ENCODE data around the gene NDUFC2.

NDUFC2 gene

DNA sequence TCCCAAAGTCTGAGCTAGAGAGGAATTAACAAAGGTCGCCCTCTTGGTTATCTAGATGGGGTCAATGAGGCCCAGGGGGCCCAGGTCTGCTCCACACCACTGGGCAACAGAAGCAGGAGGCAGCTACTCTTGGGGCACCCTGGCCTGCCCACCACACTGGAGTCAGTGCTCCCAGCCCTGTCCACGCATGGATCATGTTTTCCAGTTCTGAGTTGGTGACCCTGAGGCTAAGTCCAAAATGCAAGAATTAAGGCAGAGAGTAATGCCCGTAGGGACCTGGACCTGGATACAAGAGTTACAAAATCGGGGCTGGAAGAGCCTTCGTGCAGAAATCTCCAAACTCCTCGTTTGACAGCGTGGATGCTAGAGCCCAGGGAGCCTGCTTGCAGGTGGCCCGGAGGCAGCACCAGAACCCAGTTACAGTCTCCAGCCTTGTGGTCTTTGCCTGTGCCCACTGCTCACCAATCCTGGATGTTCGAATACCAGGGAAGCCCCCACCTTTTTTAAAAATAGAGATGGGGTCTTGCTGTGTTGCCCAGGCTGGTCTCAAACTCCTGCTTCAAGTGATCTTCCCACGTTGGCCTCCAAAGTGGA is 22.1 kb downstream of the NDUFC2 start:
- Histone ChIP-seq H3K27me3 (ENCODE audit: insufficient read depth, poor library complexity, severe bottlenecking) (no peaks in the 10 kb centered on the region), H3K4me1 (ENCODE audit: insufficient read depth, poor library complexity, severe bottlenecking) (no peaks in the 10 kb centered on the region), H3K9me3 (ENCODE audit: severe bottlenecking) (no peaks in the 10 kb centered on the region), H3K36me3 (ENCODE audit: low read depth) (no peaks in the 10 kb centered on the region), H3K4me3 (ENCODE audit: severe bottlenecking) (no peak overlapping the region), H3K27ac (ENCODE audit: poor library complexity, severe bottlenecking) (no peak overlapping the region)
- ATAC-seq (ENCODE audit: low read depth) (no peak), DNase-seq (ENCODE audit: low spot score) (no peak)
- TF ChIP-seq, protein P1, sequence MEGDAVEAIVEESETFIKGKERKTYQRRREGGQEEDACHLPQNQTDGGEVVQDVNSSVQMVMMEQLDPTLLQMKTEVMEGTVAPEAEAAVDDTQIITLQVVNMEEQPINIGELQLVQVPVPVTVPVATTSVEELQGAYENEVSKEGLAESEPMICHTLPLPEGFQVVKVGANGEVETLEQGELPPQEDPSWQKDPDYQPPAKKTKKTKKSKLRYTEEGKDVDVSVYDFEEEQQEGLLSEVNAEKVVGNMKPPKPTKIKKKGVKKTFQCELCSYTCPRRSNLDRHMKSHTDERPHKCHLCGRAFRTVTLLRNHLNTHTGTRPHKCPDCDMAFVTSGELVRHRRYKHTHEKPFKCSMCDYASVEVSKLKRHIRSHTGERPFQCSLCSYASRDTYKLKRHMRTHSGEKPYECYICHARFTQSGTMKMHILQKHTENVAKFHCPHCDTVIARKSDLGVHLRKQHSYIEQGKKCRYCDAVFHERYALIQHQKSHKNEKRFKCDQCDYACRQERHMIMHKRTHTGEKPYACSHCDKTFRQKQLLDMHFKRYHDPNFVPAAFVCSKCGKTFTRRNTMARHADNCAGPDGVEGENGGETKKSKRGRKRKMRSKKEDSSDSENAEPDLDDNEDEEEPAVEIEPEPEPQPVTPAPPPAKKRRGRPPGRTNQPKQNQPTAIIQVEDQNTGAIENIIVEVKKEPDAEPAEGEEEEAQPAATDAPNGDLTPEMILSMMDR (IDR thresholded peaks at IDR 0.05; ENCODE audit: poor library complexity, severe bottlenecking), result no peak

DNA sequence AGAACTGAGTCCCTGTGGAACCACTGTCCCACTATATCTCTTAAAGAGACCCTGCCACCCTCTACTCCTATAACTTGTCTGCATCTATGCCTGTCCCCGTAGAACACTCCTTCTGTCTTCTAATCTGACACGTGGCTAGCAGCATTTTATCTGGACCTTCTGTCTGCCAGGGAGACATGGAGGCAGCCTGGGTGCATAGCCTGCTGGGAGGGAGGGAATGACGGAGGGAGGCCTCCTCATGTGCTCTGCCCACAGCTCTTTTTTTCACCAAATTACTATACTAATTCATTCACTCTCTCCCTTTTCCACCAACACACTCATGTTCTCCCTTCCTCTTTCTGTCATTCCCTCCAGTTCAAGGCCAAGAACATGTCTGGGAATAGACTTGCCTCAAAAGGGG is 23.6 kb downstream of the NDUFC2 start:
- no peaks in the 10 kb centered on the region for H3K36me3 ChIP-seq (ENCODE audit: low read depth)
- H3K9me3 ChIP-seq (ENCODE audit: severe bottlenecking), result no peaks in the 10 kb centered on the region
- ATAC-seq (ENCODE audit: low read depth) (no peak), DNase-seq (ENCODE audit: low spot score) (no peak)
- no peak overlapping the region for H3K4me3 ChIP-seq (ENCODE audit: severe bottlenecking)
- no peak overlapping the region for H3K27ac ChIP-seq (ENCODE audit: poor library complexity, severe bottlenecking)
- TF ChIP-seq, protein P1 (IDR thresholded peaks at IDR 0.05; ENCODE audit: poor library complexity, severe bottlenecking), result no peak
- no peaks in the 10 kb centered on the region for H3K27me3 ChIP-seq (ENCODE audit: insufficient read depth, poor library complexity, severe bottlenecking)
- H3K4me1 ChIP-seq (ENCODE audit: insufficient read depth, poor library complexity, severe bottlenecking), result peaks cover 9% of the 10 kb centered on the region

DNA sequence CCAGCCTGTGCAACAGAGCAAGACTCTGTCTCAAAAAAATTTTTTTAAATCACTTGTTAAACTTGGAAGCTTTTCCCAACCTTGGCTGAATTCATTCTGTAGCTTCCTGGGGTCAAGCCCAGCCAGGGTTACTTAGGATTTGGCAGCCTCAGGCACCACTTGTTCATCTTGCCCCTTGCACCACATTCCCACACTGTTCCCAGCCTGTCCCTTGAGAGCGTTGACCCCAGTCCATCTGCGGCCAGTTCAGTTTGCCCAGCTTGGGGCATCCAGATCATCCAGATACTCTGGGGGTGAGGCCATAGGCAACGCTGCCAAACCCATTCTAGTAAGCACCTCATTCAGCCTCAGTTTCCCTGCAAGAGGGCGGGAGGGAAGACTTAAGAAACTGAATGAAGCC is 24.7 kb downstream of the NDUFC2 start:
- Histone ChIP-seq H3K4me1 (ENCODE audit: insufficient read depth, poor library complexity, severe bottlenecking) (peaks cover 9% of the 10 kb centered on the region), H3K27me3 (ENCODE audit: insufficient read depth, poor library complexity, severe bottlenecking) (no peaks in the 10 kb centered on the region), H3K9me3 (ENCODE audit: severe bottlenecking) (no peaks in the 10 kb centered on the region), H3K4me3 (ENCODE audit: severe bottlenecking) (no peak overlapping the region), H3K36me3 (ENCODE audit: low read depth) (no peaks in the 10 kb centered on the region), H3K27ac (ENCODE audit: poor library complexity, severe bottlenecking) (no peak overlapping the region)
- ATAC-seq (ENCODE audit: low read depth) (no peak), DNase-seq (ENCODE audit: low spot score) (no peak)
- TF ChIP-seq, protein P1 (IDR thresholded peaks at IDR 0.05; ENCODE audit: poor library complexity, severe bottlenecking), result no peak

DNA sequence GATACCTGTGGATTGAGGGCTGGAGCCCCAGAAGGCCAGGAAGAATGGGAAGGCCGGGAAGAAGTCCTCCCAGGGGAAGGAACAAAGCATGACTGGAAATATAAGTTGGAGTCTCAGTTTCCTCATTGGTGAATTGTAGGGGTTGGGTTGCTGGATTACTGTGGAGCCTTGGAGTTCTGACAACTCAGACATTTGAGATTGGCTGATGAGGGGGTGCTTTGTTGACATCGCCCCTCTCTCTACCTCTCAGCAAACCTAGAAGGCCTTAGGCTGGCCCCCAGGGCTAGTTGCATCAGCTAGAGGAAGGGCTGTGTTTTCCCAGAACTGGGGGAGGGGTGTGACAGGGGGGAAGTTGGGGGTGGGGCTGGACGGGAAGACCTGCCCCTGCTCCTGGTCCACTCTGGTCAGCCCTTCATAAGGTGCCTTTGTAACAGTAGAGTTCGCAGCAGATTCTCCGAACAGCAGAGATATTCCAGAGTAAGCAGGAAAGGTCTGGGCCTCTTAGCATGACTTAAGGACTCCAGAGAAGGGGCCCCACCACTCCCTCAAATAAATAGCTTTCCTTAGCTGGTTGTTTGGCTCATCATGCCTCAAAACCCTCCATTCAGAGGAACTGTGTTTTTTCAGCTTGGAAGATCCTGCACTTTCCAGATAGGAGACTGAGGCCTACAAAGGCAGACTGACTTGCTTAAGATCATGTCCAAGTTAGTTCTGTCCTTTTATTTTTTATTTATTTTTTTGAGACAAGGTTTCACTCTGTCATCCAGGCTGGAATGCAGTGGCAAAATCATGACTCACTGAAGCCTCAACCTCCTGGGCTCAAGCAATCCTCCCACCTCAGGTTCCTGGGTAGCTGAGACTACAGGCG is 28.5 kb downstream of the NDUFC2 start:
- Histone ChIP-seq H3K36me3 (ENCODE audit: low read depth) (no peaks in the 10 kb centered on the region), H3K27me3 (ENCODE audit: insufficient read depth, poor library complexity, severe bottlenecking) (no peaks in the 10 kb centered on the region), H3K27ac (ENCODE audit: poor library complexity, severe bottlenecking) (peak overlapping the region; percentile 52), H3K4me3 (ENCODE audit: severe bottlenecking) (no peak overlapping the region), H3K9me3 (ENCODE audit: severe bottlenecking) (no peaks in the 10 kb centered on the region), H3K4me1 (ENCODE audit: insufficient read depth, poor library complexity, severe bottlenecking) (peaks cover 9% of the 10 kb centered on the region)
- TF ChIP-seq, protein P1 (IDR thresholded peaks at IDR 0.05; ENCODE audit: poor library complexity, severe bottlenecking), result no peak
- no peak for DNase-seq (ENCODE audit: low spot score)
- peak; percentile 90 for ATAC-seq (ENCODE audit: low read depth)

DNA sequence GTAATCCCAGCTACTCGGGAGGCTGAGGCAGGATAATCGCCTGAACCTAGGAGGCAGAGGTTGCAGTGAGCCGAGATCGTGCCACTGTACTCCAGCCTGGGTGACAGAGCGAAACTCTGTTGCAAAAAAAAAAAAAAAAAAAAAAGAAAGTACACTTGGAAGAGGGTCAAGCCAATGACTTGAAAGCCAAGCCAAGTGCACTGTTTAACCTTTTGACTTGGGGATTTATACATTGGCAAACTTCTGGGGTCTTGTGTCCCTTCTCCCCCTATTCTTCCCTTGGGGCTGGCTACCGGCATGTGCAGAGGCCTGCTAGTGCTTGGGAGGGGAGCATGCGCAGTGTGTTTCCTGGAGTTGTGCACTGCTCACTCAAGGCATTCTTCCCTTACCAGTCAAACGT is 30.3 kb downstream of the NDUFC2 start:
- Histone ChIP-seq H3K4me3 (ENCODE audit: severe bottlenecking) (no peak overlapping the region), H3K4me1 (ENCODE audit: insufficient read depth, poor library complexity, severe bottlenecking) (peaks cover 9% of the 10 kb centered on the region), H3K36me3 (ENCODE audit: low read depth) (no peaks in the 10 kb centered on the region), H3K9me3 (ENCODE audit: severe bottlenecking) (no peaks in the 10 kb centered on the region), H3K27ac (ENCODE audit: poor library complexity, severe bottlenecking) (no peak overlapping the region), H3K27me3 (ENCODE audit: insufficient read depth, poor library complexity, severe bottlenecking) (no peaks in the 10 kb centered on the region)
- TF ChIP-seq, protein P1 (IDR thresholded peaks at IDR 0.05; ENCODE audit: poor library complexity, severe bottlenecking), result no peak
- no peak for DNase-seq (ENCODE audit: low spot score)
- ATAC-seq (ENCODE audit: low read depth), result no peak
